Measurements from ENCODE around the gene TRAF5. TPM values are rescaled to one million over a fixed set of nuclear protein-coding genes. Genes with fewer than 3 reads are reported as not detected.
"Not testable (repeated sequence)": the region's sequence is repeated elsewhere in the genome, so short reads cannot be mapped to it uniquely, and the experiment has no call there.

Gene TRAF5
- total and polyA plus RNA-seq, 4 donors: 4.3 to 25.9 (median 6.5) TPM

DNA sequence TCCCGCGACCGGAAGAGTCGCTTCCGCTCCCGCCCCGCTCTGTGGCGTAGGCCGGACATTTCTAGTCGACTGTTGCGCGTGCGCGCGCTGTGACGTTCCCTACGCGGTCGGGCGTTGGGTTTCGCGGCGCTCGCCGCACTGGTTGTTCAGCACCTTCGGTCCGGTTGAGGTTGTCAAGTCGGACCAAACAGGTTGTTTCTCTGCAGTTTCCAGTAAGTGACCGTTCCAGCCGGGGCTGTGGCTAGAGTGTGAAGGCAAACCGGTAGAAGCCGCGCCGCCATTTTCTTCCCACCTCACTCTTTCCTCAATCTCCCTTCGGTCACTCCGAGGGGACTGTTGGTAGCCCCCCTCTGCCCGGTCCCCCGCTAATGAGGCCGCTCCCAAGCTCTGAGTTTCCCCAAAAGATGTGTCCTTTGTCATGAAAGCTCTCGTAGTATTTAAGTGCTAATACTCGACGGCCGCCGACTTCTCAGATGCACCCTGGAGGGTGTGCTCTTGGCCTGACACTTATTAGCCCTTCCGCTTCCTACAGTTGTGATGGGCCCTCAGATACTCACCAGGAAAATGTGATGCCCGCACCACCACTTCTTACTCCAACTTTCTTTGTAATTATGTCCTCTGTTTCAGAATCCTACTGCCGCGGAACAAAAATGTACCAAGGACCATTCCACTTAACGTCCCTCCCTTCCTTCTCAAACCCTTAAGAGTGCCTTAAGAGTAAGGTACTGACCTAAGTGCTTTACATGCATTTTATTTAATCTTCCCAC lies 56.3 kb downstream of the TRAF5 start:
- TF ChIP-seq CTCF (IDR thresholded peaks at IDR 0.05; ENCODE audit: control extremely low read depth, extremely low read depth): no peak
- Histone ChIP-seq H3K36me3 (ENCODE audit: control insufficient read depth in 4 of 4, insufficient read depth in 4 of 4, low read length in 4 of 4) (no peaks in the 10 kb centered on the region), H3K27ac (ENCODE audit: low read depth in 1 of 2, low read length in 1 of 2) (peak overlapping the region; percentile 98), H3K9me3 (ENCODE audit: control insufficient read depth in 4 of 4, insufficient read depth in 3 of 4, low read length in 3 of 4) (no peaks in the 10 kb centered on the region), H3K4me1 (ENCODE audit: control insufficient read depth in 5 of 5, insufficient read depth in 5 of 5, low read length in 5 of 5) (peaks cover 0 to 6% (median 4%) of the 10 kb centered on the region in 5 donors), H3K27me3 (ENCODE audit: control insufficient read depth in 3 of 3, insufficient read depth in 3 of 3, low read length in 2 of 3) (no peaks in the 10 kb centered on the region), H3K4me3 (peak overlapping the region; percentile 52), H3K9ac (ENCODE audit: insufficient read depth in 1 of 2, low read length in 2 of 2) (peak overlapping the region; percentile 89 to 98)
- ATAC-seq (ENCODE audit: insufficient read depth, low FRiP score) (peak; percentile 98), DNase-seq (peak; percentile 96 to 99 (median 97))
- 3 to 4% methylated on average over 49 of the region's 49 CpGs for WGBS, 2 donors

GRCh38 chr1:211384524-211384923 lies 57.9 kb downstream of the TRAF5 start:
- no peak overlapping the region for H3K9ac ChIP-seq (ENCODE audit: insufficient read depth in 1 of 2, low read length in 2 of 2)
- no peaks in the 10 kb centered on the region for H3K27me3 ChIP-seq (ENCODE audit: control insufficient read depth in 3 of 3, insufficient read depth in 3 of 3, low read length in 2 of 3)
- WGBS, 2 donors: 98 to 99% methylated on average over 3 of the region's 3 CpGs
- H3K36me3 ChIP-seq (ENCODE audit: control insufficient read depth in 4 of 4, insufficient read depth in 4 of 4, low read length in 4 of 4): no peaks in the 10 kb centered on the region
- no peak overlapping the region for H3K27ac ChIP-seq (ENCODE audit: low read depth in 1 of 2, low read length in 1 of 2)
- H3K4me3 ChIP-seq: no peak overlapping the region
- ATAC-seq (ENCODE audit: insufficient read depth, low FRiP score) (no peak), DNase-seq (no peak)
- TF ChIP-seq CTCF (IDR thresholded peaks at IDR 0.05; ENCODE audit: control extremely low read depth, extremely low read depth): no peak
- H3K4me1 ChIP-seq (ENCODE audit: control insufficient read depth in 5 of 5, insufficient read depth in 5 of 5, low read length in 5 of 5): peaks cover 0 to 6% (median 4%) of the 10 kb centered on the region in 5 donors
- no peaks in the 10 kb centered on the region for H3K9me3 ChIP-seq (ENCODE audit: control insufficient read depth in 4 of 4, insufficient read depth in 3 of 4, low read length in 3 of 4)

DNA sequence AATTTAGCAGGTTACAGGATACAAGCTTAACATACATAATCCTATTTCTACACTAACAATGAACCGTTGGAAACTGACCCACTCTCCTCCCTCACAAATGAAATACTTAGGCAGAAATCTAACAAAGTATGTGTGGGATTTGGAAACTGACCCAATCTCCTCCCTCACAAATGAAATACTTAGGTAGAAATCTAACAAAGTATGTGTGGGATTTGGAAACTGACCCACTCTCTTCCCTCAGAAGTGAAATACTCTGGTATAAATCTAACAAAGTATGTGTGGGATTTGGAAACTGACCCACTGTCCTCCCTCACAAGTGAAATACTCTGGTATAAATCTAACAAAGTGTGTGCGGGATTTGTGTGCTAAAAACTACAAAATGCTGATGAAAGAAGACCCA lies 60.3 kb downstream of the TRAF5 start:
- no peak overlapping the region for H3K4me3 ChIP-seq
- ATAC-seq (ENCODE audit: insufficient read depth, low FRiP score): no peak

DNA sequence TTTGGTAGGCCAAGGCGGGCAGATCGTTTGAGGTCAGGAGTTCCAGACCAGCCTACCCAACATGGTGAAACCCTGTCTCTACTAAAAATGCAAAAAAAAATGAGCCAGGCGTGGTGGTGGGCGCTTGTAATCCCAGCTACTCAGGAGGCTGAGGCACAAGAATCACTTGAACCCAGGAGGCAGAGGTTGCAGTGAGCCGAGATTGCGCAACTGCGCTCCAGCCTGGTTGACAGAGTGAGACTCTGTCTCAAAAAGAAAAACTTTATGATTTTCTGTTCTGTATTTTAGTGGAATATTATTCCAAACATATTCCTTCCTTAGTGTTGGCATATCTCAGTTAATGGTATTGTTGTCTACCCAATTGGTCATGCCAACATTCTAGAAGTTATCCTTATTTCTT lies 64.2 kb downstream of the TRAF5 start:
- H3K4me3 ChIP-seq; ATAC-seq (ENCODE audit: insufficient read depth, low FRiP score); H3K9me3 ChIP-seq (ENCODE audit: control insufficient read depth in 4 of 4, insufficient read depth in 3 of 4, low read length in 3 of 4); H3K27ac ChIP-seq (ENCODE audit: low read depth in 1 of 2, low read length in 1 of 2); H3K9ac ChIP-seq (ENCODE audit: insufficient read depth in 1 of 2, low read length in 2 of 2); H3K27me3 ChIP-seq (ENCODE audit: control insufficient read depth in 3 of 3, insufficient read depth in 3 of 3, low read length in 2 of 3); DNase-seq; H3K4me1 ChIP-seq (ENCODE audit: control insufficient read depth in 5 of 5, insufficient read depth in 5 of 5, low read length in 5 of 5); H3K36me3 ChIP-seq (ENCODE audit: control insufficient read depth in 4 of 4, insufficient read depth in 4 of 4, low read length in 4 of 4): not testable (repeated sequence)
- 96 to 97% methylated on average over 7 of the region's 7 CpGs for WGBS, 2 donors

More for the DNA sequence above, 60.3 kb downstream of the TRAF5 start:
- peak in 2 of 3 donors; percentile 39 to 54 for DNase-seq
- Histone ChIP-seq H3K4me1 (ENCODE audit: control insufficient read depth in 5 of 5, insufficient read depth in 5 of 5, low read length in 5 of 5) (peaks cover 0 to 6% (median 0%) of the 10 kb centered on the region in 5 donors), H3K9ac (ENCODE audit: insufficient read depth in 1 of 2, low read length in 2 of 2) (no peak overlapping the region), H3K27ac (ENCODE audit: low read depth in 1 of 2, low read length in 1 of 2) (no peak overlapping the region), H3K36me3 (ENCODE audit: control insufficient read depth in 4 of 4, insufficient read depth in 4 of 4, low read length in 4 of 4) (no peaks in the 10 kb centered on the region), H3K9me3 (ENCODE audit: control insufficient read depth in 4 of 4, insufficient read depth in 3 of 4, low read length in 3 of 4) (no peaks in the 10 kb centered on the region), H3K27me3 (ENCODE audit: control insufficient read depth in 3 of 3, insufficient read depth in 3 of 3, low read length in 2 of 3) (no peaks in the 10 kb centered on the region)
- TF ChIP-seq CTCF (IDR thresholded peaks at IDR 0.05; ENCODE audit: control extremely low read depth, extremely low read depth): no peak
- WGBS, 2 donors: 57 to 80% methylated on average over 2 of the region's 2 CpGs
